HG03571 (cell line): Measurements from ENCODE around the gene RASD2.

Source experiments
- ATAC-seq: cut with Tn5 transposase; IDR thresholded peaks from one replicate; pipeline ENCODE4 v1.9.1; 2021; ENCODE audit not compliant: unreplicated experiment

Gene RASD2

GRCh38 chr22:35601013-35601580 is 60.5 kb downstream of the RASD2 start:
- ATAC-seq: no peak

- ATAC-seq: no peak
Measured at GRCh38 chr22:35601743-35602615, 61.3 kb downstream of the RASD2 start.
